C4-2B (cell line): ENCODE data around the gene DMC1.
A peak's percentile ranks its signal among the peaks of the same experiment; 100 is the strongest.

ENCODE experiments used
- H3K27ac ChIP-seq: fragments of 450-650 bp; 2 replicates; pipeline ENCODE4 v1.5.1; 2017
- CTCF ChIP-seq: fragments of 450-650 bp; conservative IDR thresholded peaks from 2 replicates; pipeline ENCODE4 v1.5.1; 2017; ENCODE audit warnings: mild to moderate bottlenecking
- ZFX ChIP-seq: fragments of 450-650 bp; IDR thresholded peaks from 2 replicates; pipeline ENCODE4 v1.6.1; 2017

Gene DMC1

GRCh38 chr22:38565441-38565840 lies 4.5 kb downstream of the DMC1 start:
- no peak for TF ChIP-seq ZFX
- no peak for TF ChIP-seq CTCF
- H3K27ac ChIP-seq = no peak overlapping the region

DNA sequence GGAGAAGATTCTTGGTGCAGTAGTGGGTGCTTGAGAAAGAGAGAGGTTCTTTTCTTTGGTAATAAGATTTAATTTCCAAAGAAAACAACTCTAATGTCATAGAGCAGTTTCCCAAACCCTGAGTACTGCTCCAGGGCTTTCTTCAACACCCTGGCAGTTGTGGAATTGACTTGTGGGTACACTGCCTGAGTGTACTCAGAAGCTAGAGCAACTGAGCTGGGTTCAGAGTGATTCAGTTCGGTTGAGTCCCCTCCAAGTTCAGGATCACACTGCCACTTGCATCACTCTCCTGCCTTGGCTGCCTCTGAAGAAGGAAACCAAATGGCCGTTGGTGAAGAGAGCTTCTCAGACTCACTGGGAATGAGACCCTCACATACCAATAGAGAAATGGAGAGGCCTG lies 5.3 kb downstream of the DMC1 start:
- no peak for TF ChIP-seq CTCF
- TF ChIP-seq ZFX = no peak
- no peak overlapping the region for H3K27ac ChIP-seq

DNA sequence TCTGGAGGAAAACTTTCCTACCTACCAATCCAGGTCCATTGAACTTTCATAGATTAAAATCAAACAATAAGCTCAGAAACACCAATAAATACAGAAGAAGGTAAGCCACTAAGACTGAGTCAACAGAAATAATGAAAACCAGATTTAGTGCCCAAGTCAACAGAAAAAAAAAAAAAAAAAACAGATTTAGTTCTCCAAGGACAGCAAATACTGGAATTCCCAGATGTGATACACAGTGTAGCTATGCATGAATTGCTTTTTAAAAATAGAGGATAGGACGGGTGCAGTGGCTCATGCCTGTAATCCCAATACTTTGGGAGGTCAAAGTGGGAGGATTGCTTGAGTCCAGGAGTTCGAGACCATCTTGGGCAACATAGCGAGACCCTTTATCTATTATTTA lies 15.7 kb downstream of the DMC1 start:
- TF ChIP-seq CTCF = no peak
- no peak overlapping the region for H3K27ac ChIP-seq

DNA sequence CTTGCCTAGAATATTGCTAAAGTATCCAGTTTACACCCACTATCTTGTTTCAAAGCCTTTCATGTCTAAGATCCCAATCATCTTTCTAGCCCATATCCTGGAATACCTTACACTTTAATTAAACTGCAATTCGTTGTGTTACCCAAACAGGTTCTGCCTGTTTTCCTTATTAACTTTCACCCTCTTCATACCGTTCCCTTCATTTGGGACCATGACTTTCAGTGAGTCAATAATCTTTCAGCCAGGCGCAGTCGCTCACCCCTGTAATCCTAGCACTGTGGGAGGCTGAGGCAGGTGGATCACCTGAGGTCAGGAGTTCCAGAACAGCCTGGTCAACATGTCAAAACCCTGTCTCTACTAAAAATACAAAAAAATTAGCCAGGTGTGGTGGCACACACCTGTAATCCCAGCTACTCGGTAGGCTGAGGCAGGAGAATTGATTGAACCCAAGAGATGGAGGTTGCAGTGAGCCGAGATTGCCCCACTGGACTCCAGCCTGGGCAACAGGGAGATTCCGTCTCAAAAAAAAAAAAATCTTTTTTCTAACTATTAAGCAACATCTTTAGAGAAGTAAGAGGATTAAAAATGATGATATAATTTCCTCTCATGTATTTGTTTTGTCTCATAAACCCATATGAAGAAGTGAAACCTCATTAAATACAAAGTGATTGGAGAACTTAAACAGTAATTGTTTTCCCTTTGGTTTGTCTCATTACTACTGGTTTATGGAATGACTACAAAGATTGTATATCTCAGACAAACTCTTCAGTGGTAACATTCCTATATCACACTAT lies 20.7 kb downstream of the DMC1 start:
- peak overlapping the region; percentile 41 for H3K27ac ChIP-seq
- TF ChIP-seq CTCF = no peak

- TF ChIP-seq ZFX = no peak
- no peak for TF ChIP-seq CTCF
- H3K27ac ChIP-seq = no peak overlapping the region
These were observed 29.3 kb downstream of the DMC1 start for GRCh38 chr22:38540701-38541100.

GRCh38 chr22:38531251-38531938 lies 38.6 kb downstream of the DMC1 start:
- no peak overlapping the region for H3K27ac ChIP-seq
- TF ChIP-seq ZFX (no peak), CTCF (no peak)

- H3K27ac ChIP-seq = no peak overlapping the region
- TF ChIP-seq CTCF (no peak), ZFX (no peak)
These were observed 45.6 kb downstream of the DMC1 start for GRCh38 chr22:38524429-38524828.
